HL-60/S4 (cell line): ENCODE results near the gene ZRANB3.
"Not testable (repeated sequence)": the region's sequence is repeated elsewhere in the genome, so short reads cannot be mapped to it uniquely, and the experiment has no call there.

ENCODE experiments used
- in situ Hi-C: fragments of 300-500 bp; cut with MboI; formaldehyde crosslinking; loops from 2 replicates; pipeline ENCODE4 v1.14.3; 2022; ENCODE audit warnings: low sequenced_read_pairs

The ZRANB3 gene

GRCh38 chr2:135530313-135531230 is at the start of gene ZRANB3:
ZRANB3 (minus strand) TSS chr2:135531218.
- in situ Hi-C loops, result no loop called here

GRCh38 chr2:135573620-135574019 is 42.6 kb upstream of the ZRANB3 start:
- in situ Hi-C loops, result no loop called here

GRCh38 chr2:135570884-135571283 is 39.9 kb upstream of the ZRANB3 start:
- in situ Hi-C loops, result no loop called here

- in situ Hi-C loops, result no loop called here
These were observed 32.8 kb upstream of the ZRANB3 start for GRCh38 chr2:135563793-135564192.

GRCh38 chr2:135561925-135562324 is 30.9 kb upstream of the ZRANB3 start:
- in situ Hi-C loops, result no loop called here

- in situ Hi-C loops, result no loop called here
These were observed 26.5 kb upstream of the ZRANB3 start for GRCh38 chr2:135557530-135557929.

- in situ Hi-C loops, result no loop called here
These were observed 24.3 kb upstream of the ZRANB3 start for GRCh38 chr2:135555311-135555710.

- in situ Hi-C loops, result no loop called here
These were observed 21.9 kb upstream of the ZRANB3 start for GRCh38 chr2:135552887-135553286.

- in situ Hi-C loops, result no loop called here
These were observed 20.3 kb upstream of the ZRANB3 start for GRCh38 chr2:135551356-135551755.

GRCh38 chr2:135547311-135547710 is 16.3 kb upstream of the ZRANB3 start:
- in situ Hi-C loops, result no loop called here

GRCh38 chr2:135546436-135546835 is 15.4 kb upstream of the ZRANB3 start:
- in situ Hi-C loops, result no loop called here

GRCh38 chr2:135533545-135533944 is 2.5 kb upstream of the ZRANB3 start:
- in situ Hi-C loops, result not testable (repeated sequence)

- in situ Hi-C loops, result no loop called here
These were observed 1.6 kb upstream of the ZRANB3 start for GRCh38 chr2:135532581-135532980.

- in situ Hi-C loops, result no loop called here
These were observed 496 bp upstream of the ZRANB3 start, which contains the start of gene R3HDM1 for GRCh38 chr2:135531231-135532197. R3HDM1 (plus strand) TSS chr2:135531484; CDS start chr2:135604846, 73,362 bp downstream.

GRCh38 chr2:135528006-135528405 is 3.0 kb downstream of the ZRANB3 start:
- in situ Hi-C loops, result no loop called here

GRCh38 chr2:135525786-135526185 is 5.2 kb downstream of the ZRANB3 start:
- in situ Hi-C loops, result no loop called here

GRCh38 chr2:135512099-135512498 is 18.9 kb downstream of the ZRANB3 start:
- in situ Hi-C loops, result no loop called here

GRCh38 chr2:135510577-135510976 is 20.4 kb downstream of the ZRANB3 start:
- in situ Hi-C loops, result no loop called here

GRCh38 chr2:135504811-135505210 is 26.2 kb downstream of the ZRANB3 start:
- in situ Hi-C loops, result no loop called here

GRCh38 chr2:135498588-135498987 is 32.4 kb downstream of the ZRANB3 start:
- in situ Hi-C loops, result not testable (repeated sequence)

- in situ Hi-C loops, result no loop called here
These were observed 36.1 kb downstream of the ZRANB3 start for GRCh38 chr2:135494917-135495316.
